Neural progenitor cell (in vitro differentiated cells): ENCODE data around the gene LYRM7. TPM values are rescaled to one million over a fixed set of nuclear protein-coding genes. Genes with fewer than 3 reads are reported as not detected.

Experiments
- DNase-seq: peaks from one replicate; pipeline ENCODE4 v3.0.0-alpha.2; 2016; ENCODE audit warnings: low spot score
- H2AFZ ChIP-seq: fragments of 200-600 bp; sonication (generic); replicated peaks from 2 replicates; pipeline ENCODE4 v1.6.1; 2016; ENCODE audit warnings: antibody characterized with exemption
- H3F3A ChIP-seq: fragments of 200-600 bp; sonication (generic); 2 replicates; pipeline ENCODE4 v1.6.1; 2016; ENCODE audit warnings: antibody characterized with exemption, low read depth
- H3K27ac ChIP-seq: fragments of 200-600 bp; sonication (generic); 2 replicates; pipeline ENCODE4 v1.5.1; 2016; ENCODE audit warnings: mild to moderate bottlenecking
- H3K27me3 ChIP-seq: fragments of 200-600 bp; sonication (generic); 2 replicates; pipeline ENCODE4 v1.6.1; 2016; ENCODE audit warnings: mild to moderate bottlenecking, moderate library complexity
- H3K36me3 ChIP-seq: fragments of 200-600 bp; sonication (generic); 2 replicates; pipeline ENCODE4 v1.5.1; 2016
- H3K4me1 ChIP-seq: fragments of 200-600 bp; sonication (generic); 2 replicates; pipeline ENCODE4 v1.6.1; 2016; ENCODE audit warnings: mixed run types
- H3K4me2 ChIP-seq: fragments of 200-600 bp; sonication (generic); 2 replicates; pipeline ENCODE4 v1.6.1; 2016
- H3K4me3 ChIP-seq: fragments of 200-600 bp; sonication (generic); 2 replicates; pipeline ENCODE4 v1.5.1; 2016
- H3K79me2 ChIP-seq: fragments of 200-600 bp; sonication (generic); 2 replicates; pipeline ENCODE4 v1.6.1; 2016; ENCODE audit warnings: low read depth
- H3K9ac ChIP-seq: fragments of 200-600 bp; sonication (generic); 2 replicates; pipeline ENCODE4 v1.6.1; 2016
- H3K9me3 ChIP-seq: fragments of 200-600 bp; sonication (generic); 2 replicates; pipeline ENCODE4 v1.5.1; 2016; ENCODE audit warnings: low read depth
- H4K20me1 ChIP-seq: fragments of 200-600 bp; sonication (generic); 2 replicates; pipeline ENCODE4 v1.6.1; 2016; ENCODE audit warnings: low read depth
- H3K27ac Mint-ChIP-seq: 3 replicates; pipeline ENCODE4 v1.8.0; 2021; ENCODE audit warnings: mixed read lengths
- H3K27me3 Mint-ChIP-seq: 2 replicates; pipeline ENCODE4 v1.8.0; 2022; ENCODE audit warnings: low read depth, mild to moderate bottlenecking, inconsistent platforms, moderate library complexity, mixed read lengths; ENCODE audit not compliant: insufficient read depth
- H3K36me3 Mint-ChIP-seq: 3 replicates; pipeline ENCODE4 v1.8.0; 2021; ENCODE audit warnings: mixed read lengths
- H3K4me1 Mint-ChIP-seq: 3 replicates; pipeline ENCODE4 v1.8.0; 2021; ENCODE audit warnings: mixed read lengths
- H3K4me3 Mint-ChIP-seq: 3 replicates; pipeline ENCODE4 v1.8.0; 2021; ENCODE audit warnings: mild to moderate bottlenecking, moderate library complexity, mixed read lengths
- H3K9me3 Mint-ChIP-seq: 3 replicates; pipeline ENCODE4 v1.8.0; 2020; ENCODE audit warnings: mixed read lengths
- EZH2 ChIP-seq: fragments of 200-600 bp; sonication (generic); IDR thresholded peaks from 2 replicates; pipeline ENCODE4 v1.6.1; 2017; ENCODE audit warnings: antibody characterized with exemption, mild to moderate bottlenecking, moderate library complexity
- EZH2phosphoT487 ChIP-seq: fragments of 200-600 bp; sonication (generic); IDR thresholded peaks from 2 replicates; pipeline ENCODE4 v1.6.1; 2017; ENCODE audit warnings: antibody characterized with exemption
- total RNA-seq: library from RNA; depleted of rRNA; stranded (reverse); fragments of >200 nt; gene quantifications from 2 replicates; pipeline ENCODE4 v1.2.3, GENCODE V29; 2015; ENCODE audit warnings: low replicate concordance
- TF ChIP-seq, protein P1 (sequence below): fragments of 200-600 bp; sonication (generic); IDR thresholded peaks from 2 replicates; pipeline ENCODE4 v1.5.1; 2017; ENCODE audit warnings: antibody characterized with exemption, mild to moderate bottlenecking

The LYRM7 gene
- total RNA-seq, 1 donor from 2014 or later, result 19.2 TPM

- Histone ChIP-seq H3K27me3 (no peaks in the 10 kb centered on the region), H3F3A (no peaks in the 10 kb centered on the region), H3K79me2 (no peaks in the 10 kb centered on the region), H3K4me3 (no peak overlapping the region), H3K36me3 (no peaks in the 10 kb centered on the region), H3K9me3 (no peaks in the 10 kb centered on the region), H4K20me1 (no peaks in the 10 kb centered on the region), H3K27ac (no peak overlapping the region), H3K4me1 (no peaks in the 10 kb centered on the region), H2AFZ (no peak overlapping the region), H3K9ac (no peak overlapping the region), H3K4me2 (no peak overlapping the region)
- no peak overlapping the region for H3K27ac Mint-ChIP-seq
- TF ChIP-seq, protein P1, sequence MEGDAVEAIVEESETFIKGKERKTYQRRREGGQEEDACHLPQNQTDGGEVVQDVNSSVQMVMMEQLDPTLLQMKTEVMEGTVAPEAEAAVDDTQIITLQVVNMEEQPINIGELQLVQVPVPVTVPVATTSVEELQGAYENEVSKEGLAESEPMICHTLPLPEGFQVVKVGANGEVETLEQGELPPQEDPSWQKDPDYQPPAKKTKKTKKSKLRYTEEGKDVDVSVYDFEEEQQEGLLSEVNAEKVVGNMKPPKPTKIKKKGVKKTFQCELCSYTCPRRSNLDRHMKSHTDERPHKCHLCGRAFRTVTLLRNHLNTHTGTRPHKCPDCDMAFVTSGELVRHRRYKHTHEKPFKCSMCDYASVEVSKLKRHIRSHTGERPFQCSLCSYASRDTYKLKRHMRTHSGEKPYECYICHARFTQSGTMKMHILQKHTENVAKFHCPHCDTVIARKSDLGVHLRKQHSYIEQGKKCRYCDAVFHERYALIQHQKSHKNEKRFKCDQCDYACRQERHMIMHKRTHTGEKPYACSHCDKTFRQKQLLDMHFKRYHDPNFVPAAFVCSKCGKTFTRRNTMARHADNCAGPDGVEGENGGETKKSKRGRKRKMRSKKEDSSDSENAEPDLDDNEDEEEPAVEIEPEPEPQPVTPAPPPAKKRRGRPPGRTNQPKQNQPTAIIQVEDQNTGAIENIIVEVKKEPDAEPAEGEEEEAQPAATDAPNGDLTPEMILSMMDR, result no peak
- TF ChIP-seq EZH2 (no peak), EZH2phosphoT487 (no peak)
- no peaks in the 10 kb centered on the region for H3K4me1 Mint-ChIP-seq
- no peak for DNase-seq
- H3K36me3 Mint-ChIP-seq, result no peaks in the 10 kb centered on the region
- no peaks in the 10 kb centered on the region for H3K27me3 Mint-ChIP-seq
- H3K9me3 Mint-ChIP-seq, result no peaks in the 10 kb centered on the region
- H3K4me3 Mint-ChIP-seq, result no peak overlapping the region
Observed at GRCh38 chr5:131222731-131223130, 52.0 kb downstream of the LYRM7 start.

DNA sequence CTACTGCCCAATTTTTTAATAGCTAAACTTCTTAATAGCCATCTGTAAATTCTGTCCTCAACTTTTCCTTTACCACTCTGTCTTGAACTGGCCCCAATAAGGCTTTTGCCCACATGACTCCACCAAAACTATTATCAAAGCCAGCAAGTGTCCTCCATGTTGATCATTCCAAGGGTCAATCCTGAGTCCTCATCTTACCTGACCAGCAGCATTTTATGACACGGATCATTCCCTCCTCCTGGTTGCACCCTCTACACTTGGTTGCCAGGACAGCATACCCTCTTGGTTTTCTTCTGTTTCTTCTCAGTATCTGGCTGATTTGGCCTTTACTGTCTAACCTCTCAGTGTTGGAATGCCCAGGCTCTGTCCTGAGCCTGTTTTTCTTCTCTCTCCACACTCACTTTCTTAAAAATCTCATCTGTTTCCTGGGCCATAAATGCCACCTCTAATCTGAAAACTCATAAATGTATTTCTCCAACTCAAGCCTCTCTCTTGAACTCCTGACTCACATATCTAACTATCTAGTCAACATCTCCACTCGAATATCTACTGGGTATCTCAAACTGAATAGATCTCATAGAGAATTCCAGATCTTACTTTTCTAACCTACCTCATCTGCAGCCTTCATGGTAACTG is 53.1 kb downstream of the LYRM7 start:
- Histone ChIP-seq H3K79me2 (no peaks in the 10 kb centered on the region), H3K9me3 (no peaks in the 10 kb centered on the region), H4K20me1 (no peaks in the 10 kb centered on the region), H3K9ac (no peak overlapping the region), H3K36me3 (no peaks in the 10 kb centered on the region), H3K4me1 (no peaks in the 10 kb centered on the region), H3K27me3 (no peaks in the 10 kb centered on the region), H3K27ac (no peak overlapping the region), H2AFZ (no peak overlapping the region), H3K4me2 (no peak overlapping the region), H3F3A (no peaks in the 10 kb centered on the region), H3K4me3 (no peak overlapping the region)
- Mint-ChIP-seq H3K36me3 (no peaks in the 10 kb centered on the region), H3K9me3 (no peaks in the 10 kb centered on the region), H3K4me3 (no peak overlapping the region), H3K27me3 (no peaks in the 10 kb centered on the region), H3K27ac (no peak overlapping the region), H3K4me1 (no peaks in the 10 kb centered on the region)
- no peak for DNase-seq
- no peak for TF ChIP-seq EZH2phosphoT487
- TF ChIP-seq, protein P1, result no peak
- no peak for TF ChIP-seq EZH2

- Histone ChIP-seq H3K79me2 (no peaks in the 10 kb centered on the region), H3F3A (no peaks in the 10 kb centered on the region), H2AFZ (no peak overlapping the region), H3K27ac (no peak overlapping the region), H3K4me3 (no peak overlapping the region), H3K9me3 (no peaks in the 10 kb centered on the region), H4K20me1 (no peaks in the 10 kb centered on the region), H3K4me2 (no peak overlapping the region), H3K27me3 (no peaks in the 10 kb centered on the region), H3K36me3 (no peaks in the 10 kb centered on the region), H3K4me1 (no peaks in the 10 kb centered on the region), H3K9ac (no peak overlapping the region)
- Mint-ChIP-seq H3K4me1 (no peaks in the 10 kb centered on the region), H3K9me3 (no peaks in the 10 kb centered on the region), H3K36me3 (no peaks in the 10 kb centered on the region), H3K27me3 (no peaks in the 10 kb centered on the region), H3K4me3 (no peak overlapping the region), H3K27ac (no peak overlapping the region)
- TF ChIP-seq, protein P1, result no peak
- TF ChIP-seq EZH2phosphoT487, result no peak
- no peak for TF ChIP-seq EZH2
- DNase-seq, result no peak
Observed at GRCh38 chr5:131224387-131225201, 53.9 kb downstream of the LYRM7 start.
